Tibial artery (tissue), 4 donors: Measurements from ENCODE around the gene SBF1.

ENCODE experiments used
- DNase-seq, 2 donors: peaks; one replicate each; pipeline ENCODE4 v3.0.0-alpha.2; 2019
- H3K27ac ChIP-seq, 2 donors: fragments of 200-600 bp; sonication (generic) in 1 of 2; 1 replicate in 1 of 2; 2 replicates in 1 of 2; pipeline ENCODE4 v1.5.1; 2018 to 2019; ENCODE audit warnings: mild to moderate bottlenecking in 1 of 2
- H3K27me3 ChIP-seq, 2 donors: fragments of 200-600 bp; sonication (generic) in 1 of 2; one replicate each; pipeline versions ENCODE4 v1.5.1 to v1.6.0; 2016 to 2019
- H3K36me3 ChIP-seq, 3 donors: fragments of 200-600 bp; sonication (generic) in 2 of 3; one replicate each; pipeline ENCODE4 v1.5.1; 2016 to 2019; ENCODE audit warnings: mild to moderate bottlenecking in 2 of 3
- H3K4me1 ChIP-seq, 4 donors: fragments of 200-600 bp; sonication (generic) in 2 of 4; 1 replicate in 3 of 4; 2 replicates in 1 of 4; pipeline ENCODE4 v1.5.1; 2016 to 2019
- H3K4me3 ChIP-seq, 2 donors: fragments of 200-600 bp; sonication (generic) in 1 of 2; 1 replicate in 1 of 2; 2 replicates in 1 of 2; pipeline ENCODE4 v1.5.1; 2018 to 2019; ENCODE audit warnings: mild to moderate bottlenecking in 2 of 2
- H3K9me3 ChIP-seq, 3 donors: fragments of 200-600 bp; sonication (generic) in 1 of 3; one replicate each; pipeline ENCODE4 v1.5.1; 2016 to 2019
- CTCF ChIP-seq, 2 experiments: fragments of 200-600 bp in 1 of 2; fragments of 450-650 bp in 1 of 2; IDR thresholded peaks; one replicate each; pipeline ENCODE4 v1.5.1; 2017 to 2019; ENCODE audit warnings: antibody characterized with exemption in 2 of 2, mild to moderate bottlenecking in 1 of 2, moderate library complexity in 1 of 2
- intact Hi-C: fragments of 100-400 bp; cut with DNase I; formaldehyde crosslinking; loops from one replicate; pipeline ENCODE4 v1.15.0; 2023; ENCODE audit warnings: low total_unique reads

Gene SBF1

GRCh38 chr22:50464451-50464850, 10.4 kb downstream of the SBF1 start:
- peaks cover 82 to 88% (median 84%) of the 10 kb centered on the region in 3 donors for H3K36me3 ChIP-seq
- TF ChIP-seq CTCF (IDR thresholded peaks at IDR 0.05): no peak
- no peak for DNase-seq
- H3K4me1 ChIP-seq: peaks cover 0 to 16% (median 2%) of the 10 kb centered on the region in 4 donors
- no peaks in the 10 kb centered on the region for H3K27me3 ChIP-seq
- no peak overlapping the region for H3K27ac ChIP-seq
- no peaks in the 10 kb centered on the region for H3K9me3 ChIP-seq
- H3K4me3 ChIP-seq: no peak overlapping the region
- intact Hi-C loops: no loop called here

GRCh38 chr22:50463188-50463900, 11.5 kb downstream of the SBF1 start:
- no peak for TF ChIP-seq CTCF (IDR thresholded peaks at IDR 0.05)
- H3K4me1 ChIP-seq: peaks cover 0 to 5% (median 0%) of the 10 kb centered on the region in 4 donors
- no peaks in the 10 kb centered on the region for H3K9me3 ChIP-seq
- H3K27ac ChIP-seq: no peak overlapping the region
- H3K36me3 ChIP-seq: peaks cover 93 to 99% (median 93%) of the 10 kb centered on the region in 3 donors
- H3K4me3 ChIP-seq: no peak overlapping the region
- H3K27me3 ChIP-seq: no peaks in the 10 kb centered on the region
- intact Hi-C loops: no loop called here
- no peak for DNase-seq

GRCh38 chr22:50461979-50462540, 12.8 kb downstream of the SBF1 start:
- no peak overlapping the region for H3K4me3 ChIP-seq
- TF ChIP-seq CTCF (IDR thresholded peaks at IDR 0.05): no peak
- intact Hi-C loops: no loop called here
- H3K9me3 ChIP-seq: no peaks in the 10 kb centered on the region
- no peak overlapping the region for H3K27ac ChIP-seq
- H3K4me1 ChIP-seq: no peaks in the 10 kb centered on the region
- H3K36me3 ChIP-seq: peaks cover 89 to 100% (median 100%) of the 10 kb centered on the region in 3 donors
- DNase-seq: no peak
- no peaks in the 10 kb centered on the region for H3K27me3 ChIP-seq

GRCh38 chr22:50461536-50461935, 13.3 kb downstream of the SBF1 start:
- TF ChIP-seq CTCF (IDR thresholded peaks at IDR 0.05): no peak
- intact Hi-C loops: no loop called here
- Histone ChIP-seq H3K4me3 (no peak overlapping the region), H3K4me1 (no peaks in the 10 kb centered on the region), H3K9me3 (no peaks in the 10 kb centered on the region), H3K36me3 (peaks cover 89 to 100% (median 100%) of the 10 kb centered on the region in 3 donors), H3K27me3 (no peaks in the 10 kb centered on the region), H3K27ac (no peak overlapping the region)
- no peak for DNase-seq

GRCh38 chr22:50460938-50461337, 13.9 kb downstream of the SBF1 start:
- H3K36me3 ChIP-seq: peaks cover 87 to 100% (median 100%) of the 10 kb centered on the region in 3 donors
- no peak overlapping the region for H3K27ac ChIP-seq
- no peaks in the 10 kb centered on the region for H3K4me1 ChIP-seq
- TF ChIP-seq CTCF (IDR thresholded peaks at IDR 0.05): no peak
- H3K9me3 ChIP-seq: no peaks in the 10 kb centered on the region
- no peak for DNase-seq
- intact Hi-C loops: no loop called here
- no peak overlapping the region for H3K4me3 ChIP-seq
- no peaks in the 10 kb centered on the region for H3K27me3 ChIP-seq
